ENCODE data around the gene ANKRD24.
"Not testable (repeated sequence)": the region's sequence is repeated elsewhere in the genome, so short reads cannot be mapped to it uniquely, and the experiment has no call there.

ANKRD24 gene

DNA sequence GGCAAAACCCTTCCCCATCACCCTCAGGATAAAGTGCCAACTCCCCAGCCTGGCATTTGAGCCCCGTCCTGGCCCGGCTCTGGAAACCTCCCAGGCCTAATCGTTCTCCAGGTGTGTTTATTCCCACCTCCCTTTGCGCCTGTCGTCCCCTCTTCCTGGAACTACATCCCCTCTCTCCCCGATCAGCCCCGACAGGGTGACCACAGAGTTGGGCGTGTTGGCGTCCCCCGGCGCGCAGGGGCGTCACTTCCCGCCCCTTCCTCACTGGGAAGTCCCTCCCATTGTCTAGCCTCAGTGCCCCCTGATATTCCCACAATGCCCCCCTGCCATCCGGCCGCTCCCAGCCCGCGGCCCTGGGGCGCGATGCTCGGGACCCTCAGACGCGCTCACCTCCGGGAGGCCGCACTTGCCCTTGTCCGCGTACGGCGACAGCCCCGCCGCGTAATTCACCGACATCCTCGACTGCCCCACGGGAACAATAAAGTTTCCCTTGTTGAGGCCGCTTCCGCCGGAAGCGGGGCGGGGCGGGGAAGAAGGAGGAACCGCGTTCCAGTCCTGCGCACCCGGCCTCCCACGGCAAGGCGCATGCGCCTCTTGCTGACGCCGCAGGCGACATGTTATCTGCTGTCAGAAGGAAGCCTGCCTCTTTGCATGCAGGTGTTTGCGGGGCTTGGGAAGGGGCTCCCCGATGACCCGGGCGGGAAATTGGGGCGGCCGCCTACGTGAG is at the start of gene ANKRD24, which contains the start of gene SIRT6:
TSS of gene ANKRD24 (plus strand) at position 606 of the 727 bp plus-strand sequence. CDS start 3,737 bp downstream, outside the sequence.
TSS of gene SIRT6 (minus strand) at position 480 of the 727 bp plus-strand sequence. CDS start at position 456, 24 bp downstream.
- Mint-ChIP-seq H3K27ac (peak within 1 kb of the TSS; percentile 92), H3K36me3 (peaks cover under 1% of the 10 kb centered on the region), H3K9me3 (ENCODE audit: low read depth) (no peaks in the 10 kb centered on the region), H3K27me3 (no peaks in the 10 kb centered on the region), H3K4me1 (ENCODE audit: low read depth) (peaks cover 28% of the 10 kb centered on the region), H3K4me3 (peak within 1 kb of the TSS; percentile 98)

DNA sequence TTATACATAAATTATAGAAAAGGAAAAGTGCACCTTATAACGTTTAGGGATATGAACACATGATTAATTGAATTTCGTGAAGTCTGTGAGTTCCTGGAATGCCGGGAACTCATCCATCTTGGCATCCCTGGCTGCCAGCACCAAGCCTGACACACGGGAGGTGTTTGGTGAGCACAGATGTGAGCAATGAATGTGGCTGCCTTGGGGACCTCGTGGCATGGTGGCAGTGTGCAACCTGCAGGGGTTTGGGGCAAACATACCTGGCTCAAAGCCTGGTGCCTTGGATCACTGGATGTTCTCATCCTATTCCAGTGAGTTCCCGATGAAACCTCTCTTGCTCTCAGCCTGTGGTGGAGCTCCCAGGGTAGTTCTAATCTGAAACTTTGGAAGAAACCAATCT is 48.1 kb upstream of the ANKRD24 start:
- Mint-ChIP-seq H3K36me3 (no peaks in the 10 kb centered on the region), H3K27me3 (no peaks in the 10 kb centered on the region), H3K27ac (no peak overlapping the region), H3K4me3 (no peak overlapping the region), H3K9me3 (ENCODE audit: low read depth) (no peaks in the 10 kb centered on the region), H3K4me1 (ENCODE audit: low read depth) (peaks cover under 1% of the 10 kb centered on the region)

DNA sequence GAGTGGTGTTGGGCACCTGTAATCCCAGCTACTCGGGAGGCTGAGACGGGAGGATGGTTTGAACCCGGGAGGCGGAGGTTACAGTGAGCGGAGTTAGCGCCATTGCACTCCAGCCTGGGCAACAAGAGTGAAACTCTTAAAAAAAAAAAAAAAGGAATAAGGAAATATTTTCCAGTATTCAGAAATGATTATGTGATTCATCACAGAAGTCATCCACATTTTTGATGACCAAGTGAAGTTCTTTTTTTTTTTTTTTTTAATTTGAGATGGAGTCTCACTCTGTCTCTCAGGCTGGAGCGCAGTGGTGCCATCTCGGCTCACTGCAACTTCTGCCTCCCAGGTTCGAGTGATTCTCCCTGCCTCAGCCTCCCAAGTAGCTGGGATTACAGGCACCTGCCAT is 47.1 kb upstream of the ANKRD24 start:
- not testable (repeated sequence) for H3K27ac Mint-ChIP-seq; H3K9me3 Mint-ChIP-seq (ENCODE audit: low read depth); H3K4me3 Mint-ChIP-seq; H3K36me3 Mint-ChIP-seq; H3K27me3 Mint-ChIP-seq
- H3K4me1 Mint-ChIP-seq (ENCODE audit: low read depth), result peaks cover 10% of the 10 kb centered on the region

DNA sequence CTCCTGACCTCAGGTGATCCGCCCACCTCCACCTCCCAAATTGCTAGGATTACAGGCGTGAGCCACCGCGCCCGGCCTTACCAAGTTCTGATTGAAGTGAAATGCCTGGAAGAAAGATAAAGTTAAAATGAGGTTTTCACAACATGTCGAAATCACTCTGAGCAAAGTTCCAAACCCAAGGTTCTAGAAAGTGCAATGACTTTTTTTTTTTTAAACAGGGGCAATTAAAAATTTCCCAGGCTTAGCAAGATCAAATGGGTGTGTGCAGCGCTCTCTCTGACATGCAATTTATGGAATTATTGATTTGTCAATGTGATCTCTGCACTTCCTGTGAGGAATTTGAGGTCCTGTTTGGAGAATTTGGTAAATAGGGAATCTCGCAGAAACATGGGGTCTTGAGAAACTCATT is 45.8 kb upstream of the ANKRD24 start:
- Mint-ChIP-seq H3K4me3 (no peak overlapping the region), H3K4me1 (ENCODE audit: low read depth) (peaks cover 12% of the 10 kb centered on the region), H3K9me3 (ENCODE audit: low read depth) (no peaks in the 10 kb centered on the region), H3K36me3 (no peaks in the 10 kb centered on the region), H3K27me3 (no peaks in the 10 kb centered on the region), H3K27ac (no peak overlapping the region)

DNA sequence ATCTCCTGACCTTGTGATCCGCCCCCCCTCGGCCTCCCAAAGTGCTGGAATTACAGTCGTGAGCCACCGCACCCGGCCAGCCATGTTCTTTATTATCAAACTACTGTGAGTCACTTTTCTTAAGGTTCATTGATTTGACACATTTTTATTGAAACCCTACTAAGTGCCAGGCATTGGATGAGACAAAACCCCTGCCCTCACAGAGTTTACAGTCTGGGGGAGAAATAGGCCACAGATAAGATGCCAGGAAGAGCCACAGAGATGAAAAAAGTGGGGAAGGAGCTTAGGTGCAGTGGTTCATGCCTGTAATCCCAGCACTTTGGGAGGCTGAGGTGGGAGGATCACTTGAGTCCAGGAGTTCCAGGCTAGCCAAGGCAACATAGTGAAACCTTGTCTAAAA is 44.0 kb upstream of the ANKRD24 start:
- Mint-ChIP-seq H3K4me1 (ENCODE audit: low read depth) (peaks cover 12% of the 10 kb centered on the region), H3K36me3 (no peaks in the 10 kb centered on the region), H3K27me3 (no peaks in the 10 kb centered on the region), H3K27ac (no peak overlapping the region), H3K9me3 (ENCODE audit: low read depth) (no peaks in the 10 kb centered on the region), H3K4me3 (no peak overlapping the region)

DNA sequence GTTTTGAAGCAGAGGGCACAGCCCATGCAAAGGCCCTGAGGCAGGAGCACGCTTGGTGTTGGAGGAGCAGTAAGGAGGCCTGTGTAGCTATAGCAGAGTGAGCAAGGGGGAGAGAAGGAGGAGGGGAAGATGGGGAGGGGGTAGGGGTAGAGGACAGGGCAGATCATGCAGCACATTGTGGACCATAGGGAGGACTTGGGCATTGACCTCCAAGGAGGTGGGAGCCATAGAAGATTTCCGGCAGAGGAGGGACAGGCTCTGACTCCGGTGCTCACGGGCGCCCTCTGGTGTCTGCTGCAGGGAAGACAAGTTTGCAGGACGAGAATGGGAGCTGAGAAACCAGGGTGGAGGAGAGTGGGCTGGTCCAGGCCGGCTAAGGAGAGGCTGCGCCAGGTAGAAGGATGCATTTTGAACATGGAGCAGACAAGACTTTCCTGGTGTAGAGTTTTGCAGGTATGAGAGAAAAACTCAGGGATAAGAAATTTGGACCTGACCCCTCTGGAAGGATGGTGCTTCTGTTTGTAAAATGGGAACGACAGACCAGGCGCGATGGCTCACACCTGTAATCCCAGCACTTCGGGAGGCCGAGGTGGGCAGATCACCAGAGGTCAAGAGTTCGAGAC is 42.8 kb upstream of the ANKRD24 start:
- peaks cover 12% of the 10 kb centered on the region for H3K4me1 Mint-ChIP-seq (ENCODE audit: low read depth)
- no peak overlapping the region for H3K4me3 Mint-ChIP-seq
- peaks cover 3% of the 10 kb centered on the region for H3K27me3 Mint-ChIP-seq
- H3K27ac Mint-ChIP-seq, result no peak overlapping the region
- no peaks in the 10 kb centered on the region for H3K36me3 Mint-ChIP-seq
- H3K9me3 Mint-ChIP-seq (ENCODE audit: low read depth), result no peaks in the 10 kb centered on the region

DNA sequence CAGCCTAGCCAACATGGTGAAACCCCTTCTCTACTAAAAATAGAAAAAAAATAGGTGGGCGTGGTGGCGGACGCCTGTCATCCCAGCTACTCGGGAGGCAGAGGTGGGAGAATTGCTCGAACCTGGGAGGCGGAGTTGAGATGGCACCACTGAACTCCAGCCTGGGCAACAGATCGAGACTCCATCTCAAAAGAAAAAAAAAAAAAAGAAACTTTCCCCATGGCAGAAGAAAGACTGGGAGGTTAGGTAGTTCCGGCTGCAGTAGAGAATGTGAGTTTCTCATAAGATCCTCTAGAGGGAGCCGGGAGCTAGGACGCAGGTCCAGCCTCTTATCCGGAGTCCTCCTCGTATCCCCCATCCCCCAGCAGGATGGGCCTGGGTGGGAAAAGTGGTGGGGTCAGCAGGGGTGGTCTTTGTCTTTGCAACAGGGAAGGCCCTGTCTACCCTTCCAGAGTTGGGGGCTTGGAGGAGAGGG is 42.2 kb upstream of the ANKRD24 start:
- H3K27ac Mint-ChIP-seq, result no peak overlapping the region
- H3K9me3 Mint-ChIP-seq (ENCODE audit: low read depth), result no peaks in the 10 kb centered on the region
- peaks cover 3% of the 10 kb centered on the region for H3K27me3 Mint-ChIP-seq
- H3K4me1 Mint-ChIP-seq (ENCODE audit: low read depth), result peaks cover 12% of the 10 kb centered on the region
- H3K4me3 Mint-ChIP-seq, result no peak overlapping the region
- H3K36me3 Mint-ChIP-seq, result no peaks in the 10 kb centered on the region

DNA sequence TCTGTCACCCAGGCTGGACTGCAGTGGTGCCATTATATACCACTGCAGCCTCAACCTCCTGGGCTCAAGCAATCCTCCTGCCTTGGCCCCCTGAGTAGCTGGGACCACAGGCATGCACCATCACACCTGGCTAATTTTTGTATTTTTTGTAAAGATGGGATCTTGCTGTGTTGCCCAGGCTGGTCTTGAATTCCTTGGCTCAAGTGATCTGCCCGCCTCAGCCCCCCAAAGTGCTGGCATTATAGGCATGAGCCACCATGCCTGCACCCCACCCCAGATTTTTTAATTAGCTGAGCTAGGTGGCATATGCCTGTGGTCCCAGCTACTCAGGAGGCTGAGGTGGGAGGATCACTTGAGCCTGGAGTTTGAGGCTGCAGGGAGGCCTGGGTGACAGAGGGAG is 39.6 kb upstream of the ANKRD24 start:
- not testable (repeated sequence) for H3K27ac Mint-ChIP-seq; H3K9me3 Mint-ChIP-seq (ENCODE audit: low read depth); H3K27me3 Mint-ChIP-seq; H3K36me3 Mint-ChIP-seq; H3K4me3 Mint-ChIP-seq
- H3K4me1 Mint-ChIP-seq (ENCODE audit: low read depth), result peaks cover 12% of the 10 kb centered on the region

DNA sequence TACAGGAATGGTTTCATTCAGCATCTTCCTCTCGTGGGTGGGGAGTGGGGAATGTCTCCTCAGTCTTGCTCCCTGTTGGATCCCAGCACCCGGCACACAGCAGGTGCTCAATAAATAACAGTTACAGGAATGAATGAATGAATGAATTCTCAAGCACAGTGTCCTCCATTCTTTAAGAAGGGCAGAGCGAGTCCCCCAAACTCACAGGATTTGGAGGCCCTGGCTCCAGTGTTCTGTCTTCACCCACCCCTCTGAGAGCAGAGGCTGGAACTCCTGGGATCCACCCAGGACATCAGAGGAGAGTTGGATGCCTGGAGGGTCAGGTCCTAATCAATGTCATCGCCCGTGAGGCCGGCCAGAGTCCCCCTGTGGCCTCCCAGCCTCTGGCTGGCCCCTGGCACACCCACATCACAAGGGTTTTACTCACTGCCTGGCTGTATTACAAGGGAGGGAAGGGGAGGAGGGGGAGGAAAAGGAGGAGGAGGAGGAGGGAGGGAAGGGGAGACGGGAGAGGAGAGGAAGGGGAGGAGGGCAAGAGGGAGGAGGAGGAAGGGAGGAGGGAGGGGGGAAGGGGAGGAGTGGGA is 37.7 kb upstream of the ANKRD24 start:
- H3K4me3 Mint-ChIP-seq, result no peak overlapping the region
- no peaks in the 10 kb centered on the region for H3K9me3 Mint-ChIP-seq (ENCODE audit: low read depth)
- H3K27ac Mint-ChIP-seq, result no peak overlapping the region
- H3K27me3 Mint-ChIP-seq, result peaks cover 6% of the 10 kb centered on the region
- peaks cover 7% of the 10 kb centered on the region for H3K4me1 Mint-ChIP-seq (ENCODE audit: low read depth)
- H3K36me3 Mint-ChIP-seq, result no peaks in the 10 kb centered on the region

DNA sequence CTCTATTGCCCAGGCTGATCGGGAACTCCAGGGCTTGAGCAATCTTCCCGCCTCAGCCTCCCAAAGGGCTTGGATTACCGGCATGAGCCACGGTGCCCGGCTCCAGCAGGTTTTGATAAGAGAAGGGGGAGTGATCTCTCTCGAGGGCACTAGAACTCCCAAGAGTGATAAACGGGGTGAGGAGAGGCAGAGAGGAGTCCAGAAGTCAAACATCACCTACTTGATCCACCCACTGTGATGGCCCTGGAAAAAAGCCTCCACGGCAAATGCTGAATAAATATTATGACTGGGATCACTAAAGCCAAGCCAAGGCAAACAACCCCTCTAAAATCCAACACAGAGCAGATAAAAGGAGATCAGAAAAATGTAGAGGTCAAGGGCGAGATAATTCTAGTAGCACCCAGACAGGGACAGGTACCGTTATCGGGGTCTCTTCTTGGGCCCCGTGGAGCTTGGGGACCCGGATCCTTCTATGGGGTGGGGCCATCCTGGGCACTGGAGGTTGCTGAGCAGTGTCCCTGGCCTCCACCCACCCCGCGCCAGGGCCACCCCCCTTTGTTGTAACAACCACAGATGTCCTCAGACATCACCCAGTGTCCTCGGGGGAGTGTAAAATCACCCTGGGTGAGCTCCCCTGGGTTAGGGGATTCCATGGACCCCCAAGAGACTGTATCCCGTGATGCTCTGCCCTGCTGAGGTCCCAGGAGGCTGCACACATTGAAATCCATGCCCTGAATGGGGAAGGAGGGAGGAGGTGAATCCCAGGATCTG is 32.8 kb upstream of the ANKRD24 start:
- no peak overlapping the region for H3K4me3 Mint-ChIP-seq
- H3K27me3 Mint-ChIP-seq, result peaks cover 4% of the 10 kb centered on the region
- H3K9me3 Mint-ChIP-seq (ENCODE audit: low read depth), result no peaks in the 10 kb centered on the region
- no peak overlapping the region for H3K27ac Mint-ChIP-seq
- H3K4me1 Mint-ChIP-seq (ENCODE audit: low read depth), result peaks cover 3% of the 10 kb centered on the region
- H3K36me3 Mint-ChIP-seq, result no peaks in the 10 kb centered on the region

DNA sequence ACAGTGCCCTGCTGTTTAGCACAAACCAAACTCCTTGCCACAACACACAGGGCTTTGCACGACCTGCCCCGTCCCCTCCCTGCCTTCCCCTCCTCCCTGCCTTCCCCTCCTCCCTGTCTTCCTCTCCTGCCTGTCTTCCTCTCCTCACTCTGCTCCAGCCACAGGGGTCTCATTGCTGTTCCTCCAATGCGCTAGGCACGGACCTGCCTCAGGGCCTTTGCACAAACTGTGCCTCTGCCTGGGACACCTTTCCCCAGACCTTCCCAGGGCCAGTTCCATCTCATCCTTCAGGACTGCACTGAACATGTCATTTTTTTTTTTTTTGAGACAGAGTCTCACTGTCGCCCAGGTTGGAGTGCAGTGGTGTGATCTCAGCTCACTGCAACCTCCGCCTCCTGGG is 30.9 kb upstream of the ANKRD24 start:
- Mint-ChIP-seq H3K27ac (no peak overlapping the region), H3K4me1 (ENCODE audit: low read depth) (peaks cover 3% of the 10 kb centered on the region), H3K4me3 (no peak overlapping the region), H3K27me3 (peaks cover 2% of the 10 kb centered on the region), H3K9me3 (ENCODE audit: low read depth) (no peaks in the 10 kb centered on the region), H3K36me3 (no peaks in the 10 kb centered on the region)

DNA sequence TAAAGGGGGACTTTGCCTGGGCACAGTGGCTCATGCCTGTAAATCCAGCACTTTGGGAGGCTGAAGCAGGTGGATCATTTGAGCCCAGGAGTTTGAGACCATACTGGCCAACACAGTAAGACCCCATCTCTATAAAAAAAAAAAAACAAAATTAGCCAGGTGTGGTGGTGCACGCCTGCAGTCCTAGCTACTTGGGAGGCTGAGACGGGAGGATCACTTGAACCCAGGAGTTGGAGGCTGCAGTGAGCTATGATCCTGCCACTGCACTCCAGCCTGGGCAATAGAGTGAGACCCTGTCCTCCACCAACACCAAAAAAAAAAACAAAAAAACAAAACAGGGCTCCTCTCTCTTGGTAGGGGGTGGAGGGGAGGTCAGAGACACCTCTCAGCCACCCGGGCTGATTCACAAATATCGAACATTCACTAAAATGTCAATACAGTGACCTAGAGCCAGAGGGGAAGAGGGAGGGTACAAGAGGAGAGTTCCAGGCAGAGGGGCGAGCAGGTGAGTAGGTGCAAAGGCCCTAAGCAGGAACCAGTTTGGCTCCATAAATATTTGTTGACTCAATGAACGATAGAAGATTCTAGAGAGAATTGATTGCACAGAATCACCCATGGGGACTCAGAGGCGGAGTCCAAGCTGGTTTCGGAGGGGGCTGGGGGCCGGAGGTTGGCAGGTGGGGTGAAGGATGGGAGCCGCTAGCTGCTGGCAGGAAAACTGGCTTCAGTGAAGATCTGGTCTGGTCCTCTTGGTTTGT is 30.1 kb upstream of the ANKRD24 start:
- H3K27me3 Mint-ChIP-seq, result peaks cover 2% of the 10 kb centered on the region
- H3K36me3 Mint-ChIP-seq, result no peaks in the 10 kb centered on the region
- no peak overlapping the region for H3K4me3 Mint-ChIP-seq
- H3K27ac Mint-ChIP-seq, result no peak overlapping the region
- no peaks in the 10 kb centered on the region for H3K9me3 Mint-ChIP-seq (ENCODE audit: low read depth)
- peaks cover 3% of the 10 kb centered on the region for H3K4me1 Mint-ChIP-seq (ENCODE audit: low read depth)

DNA sequence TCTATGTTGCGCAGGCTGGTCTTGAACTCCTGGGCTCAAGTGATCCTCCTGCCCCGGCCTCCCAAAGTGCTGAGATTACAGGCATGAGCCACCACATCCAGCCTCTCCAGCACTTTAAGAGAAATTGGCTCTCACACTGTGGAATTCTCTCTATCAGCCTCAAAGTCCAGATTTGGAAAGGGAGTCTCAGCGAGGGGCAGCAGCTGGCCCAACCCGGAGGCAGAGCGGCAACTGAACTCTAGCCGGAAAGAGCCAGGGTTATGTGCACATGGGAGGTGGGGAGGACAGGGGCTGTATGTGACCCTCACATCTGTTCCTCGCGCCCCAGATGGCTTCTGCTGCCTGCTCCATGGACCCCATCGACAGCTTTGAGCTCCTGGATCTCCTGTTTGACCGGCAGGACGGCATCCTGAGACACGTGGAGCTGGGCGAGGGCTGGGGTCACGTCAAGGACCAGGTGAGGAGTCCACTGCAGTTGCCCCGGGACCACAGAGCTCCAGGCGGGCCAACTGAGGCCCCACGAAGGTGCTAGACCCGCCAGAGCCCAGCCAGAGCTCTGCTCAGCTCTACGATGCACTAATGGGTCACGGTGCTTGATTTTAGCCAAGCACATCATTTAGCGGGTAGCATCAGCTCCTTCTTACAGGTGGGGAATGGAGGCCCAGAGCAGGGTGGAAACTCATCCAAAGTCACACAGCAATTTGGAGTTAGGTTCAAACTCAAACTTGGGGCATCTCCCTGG is 27.7 kb upstream of the ANKRD24 start:
- Mint-ChIP-seq H3K36me3 (no peaks in the 10 kb centered on the region), H3K9me3 (ENCODE audit: low read depth) (no peaks in the 10 kb centered on the region), H3K4me1 (ENCODE audit: low read depth) (peaks cover 3% of the 10 kb centered on the region), H3K27ac (no peak overlapping the region), H3K27me3 (no peaks in the 10 kb centered on the region), H3K4me3 (no peak overlapping the region)

DNA sequence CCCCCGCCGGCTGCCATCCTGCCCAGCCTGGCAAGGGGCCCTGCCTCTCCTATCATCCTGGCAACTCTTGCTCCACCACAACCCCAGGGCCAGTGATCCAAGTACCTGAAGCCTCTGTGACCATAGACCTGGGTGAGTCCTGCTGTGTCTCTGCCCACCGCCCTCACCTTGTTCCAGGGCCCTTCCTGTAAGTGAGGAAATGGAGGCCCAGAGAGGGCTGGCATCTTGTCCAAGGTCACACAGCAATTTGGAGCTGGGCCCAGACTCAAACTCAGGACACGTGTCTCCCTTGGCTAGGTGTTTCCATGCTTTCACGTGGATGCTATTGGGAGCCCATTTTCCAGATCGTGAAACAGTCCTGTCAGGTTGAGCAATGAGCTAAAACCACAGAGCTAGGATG is 25.3 kb upstream of the ANKRD24 start:
- Mint-ChIP-seq H3K4me1 (ENCODE audit: low read depth) (peaks cover 3% of the 10 kb centered on the region), H3K27me3 (no peaks in the 10 kb centered on the region), H3K4me3 (no peak overlapping the region), H3K27ac (no peak overlapping the region), H3K9me3 (ENCODE audit: low read depth) (no peaks in the 10 kb centered on the region), H3K36me3 (no peaks in the 10 kb centered on the region)
